Stimulated activated CD8-positive, alpha-beta memory T cell treated with anti-CD3 and anti-CD28 coated beads, Interleukin-4, amount 100 ng/mL, for 4 hours (primary cell): ENCODE results near the gene ZBP1.

Experiments
- DNase-seq, 2 donors: peaks; one replicate each; pipeline ENCODE4 v3.0.0-alpha.2; 2020; ENCODE audit warnings: low read depth in 2 of 2, low spot score in 1 of 2

The ZBP1 gene

DNA sequence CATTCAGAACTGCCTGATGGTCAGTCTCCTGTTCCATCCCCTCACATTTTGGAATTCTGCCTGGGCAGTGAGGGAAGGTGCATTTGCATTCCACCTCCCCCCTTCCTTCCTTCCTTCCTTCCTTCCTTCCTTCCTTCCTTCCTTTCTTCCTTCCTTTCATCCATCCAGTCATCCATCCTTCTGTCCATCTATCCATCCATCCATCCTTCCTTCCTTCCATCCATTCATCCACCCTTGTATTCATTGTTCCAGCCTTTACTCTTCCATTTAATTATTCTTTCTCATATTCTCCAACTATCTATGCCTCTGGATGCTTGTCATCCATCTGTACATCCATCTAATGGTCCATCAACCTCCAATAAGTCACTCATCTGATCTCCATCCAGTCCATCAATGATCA, 45.3 kb downstream of the ZBP1 start:
- no peak for DNase-seq

DNA sequence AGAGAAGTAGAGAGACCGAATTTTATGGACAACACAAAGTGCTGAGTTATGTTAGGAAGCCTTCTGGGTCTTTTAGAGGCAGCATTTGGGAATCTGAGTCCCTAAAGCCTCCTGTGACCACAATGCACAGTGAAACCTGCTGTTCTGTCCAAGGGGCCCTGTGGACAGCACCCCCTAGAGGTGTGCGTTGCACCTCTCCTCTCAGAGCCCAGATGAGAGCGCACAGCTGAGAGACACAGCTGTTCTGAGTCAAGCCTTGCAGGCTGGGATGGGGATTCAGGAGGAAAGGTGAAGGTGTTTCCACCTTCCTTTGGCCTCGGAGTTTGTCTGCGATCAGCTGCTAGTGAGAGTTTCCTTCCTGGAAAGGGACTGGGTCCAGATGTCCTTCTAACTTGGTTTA, 46.3 kb downstream of the ZBP1 start:
- no peak for DNase-seq

DNA sequence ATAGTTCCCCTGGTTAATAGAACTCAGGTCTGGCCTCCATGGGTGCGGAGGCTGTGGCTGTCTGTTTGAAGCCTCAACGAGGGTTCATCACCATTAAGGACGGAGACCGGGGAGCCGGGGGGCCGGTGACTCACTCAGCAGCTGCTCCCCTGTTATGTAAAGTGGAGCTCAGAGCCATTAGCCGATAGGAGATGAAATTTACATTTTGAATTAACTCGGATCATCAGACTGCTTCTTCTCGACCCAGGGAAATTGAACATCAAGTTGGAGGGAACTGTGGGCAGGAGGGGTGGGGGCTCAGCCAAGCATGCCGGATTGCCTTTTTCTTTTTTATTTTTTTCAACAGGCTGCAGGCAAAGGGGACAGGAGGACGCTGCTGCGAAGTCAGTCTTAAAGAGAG, 47.0 kb downstream of the ZBP1 start:
- no peak for DNase-seq

DNA sequence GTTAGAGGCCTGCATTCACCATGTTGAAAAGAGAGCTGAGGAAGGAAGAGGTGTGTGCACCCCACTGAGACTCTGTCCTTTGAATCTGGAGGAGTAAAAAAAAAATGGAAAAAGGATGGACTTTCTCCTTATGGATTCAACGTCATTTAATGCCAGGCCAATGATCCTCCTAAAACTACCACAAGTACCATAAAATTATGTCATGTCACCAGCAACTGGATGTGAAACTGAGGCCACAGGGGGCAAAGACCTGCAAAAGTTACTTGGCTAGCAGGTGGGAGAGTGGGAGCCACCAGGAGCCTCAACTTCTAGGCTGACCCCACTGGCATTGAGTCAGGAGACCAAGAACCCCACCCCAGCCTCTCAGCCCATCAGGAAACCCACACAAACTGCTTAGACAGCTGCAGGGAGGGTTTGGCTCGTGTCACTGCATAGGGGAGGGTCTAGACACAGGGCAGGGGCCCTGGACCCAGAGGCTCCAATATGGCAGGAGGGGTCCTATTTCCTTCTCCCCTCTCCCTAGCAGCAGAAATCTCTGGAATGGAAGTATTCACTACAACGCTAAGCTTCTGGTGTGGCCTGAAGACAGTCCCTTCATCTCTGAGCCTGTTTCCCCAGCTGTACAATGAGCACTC, 48.3 kb downstream of the ZBP1 start:
- no peak for DNase-seq

DNA sequence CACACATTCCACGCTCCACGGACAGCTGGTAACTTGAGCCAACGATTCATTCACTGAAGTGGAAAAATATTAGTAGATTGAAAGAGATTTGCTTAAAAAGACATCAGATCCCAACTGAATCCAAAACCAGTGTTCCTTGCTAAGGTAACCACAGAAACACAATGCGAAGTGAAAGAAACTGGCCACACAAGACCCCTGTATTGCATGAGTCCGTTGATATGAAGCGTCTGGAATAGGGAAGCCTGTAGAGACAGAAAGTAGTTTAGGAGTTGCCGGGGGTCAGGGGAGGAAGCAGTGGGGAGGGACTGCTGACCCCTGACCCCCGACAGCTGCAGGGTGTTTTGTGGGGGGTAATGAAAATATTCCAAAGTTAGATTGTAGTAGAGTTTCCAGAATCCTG, 49.3 kb downstream of the ZBP1 start:
- no peak for DNase-seq

DNA sequence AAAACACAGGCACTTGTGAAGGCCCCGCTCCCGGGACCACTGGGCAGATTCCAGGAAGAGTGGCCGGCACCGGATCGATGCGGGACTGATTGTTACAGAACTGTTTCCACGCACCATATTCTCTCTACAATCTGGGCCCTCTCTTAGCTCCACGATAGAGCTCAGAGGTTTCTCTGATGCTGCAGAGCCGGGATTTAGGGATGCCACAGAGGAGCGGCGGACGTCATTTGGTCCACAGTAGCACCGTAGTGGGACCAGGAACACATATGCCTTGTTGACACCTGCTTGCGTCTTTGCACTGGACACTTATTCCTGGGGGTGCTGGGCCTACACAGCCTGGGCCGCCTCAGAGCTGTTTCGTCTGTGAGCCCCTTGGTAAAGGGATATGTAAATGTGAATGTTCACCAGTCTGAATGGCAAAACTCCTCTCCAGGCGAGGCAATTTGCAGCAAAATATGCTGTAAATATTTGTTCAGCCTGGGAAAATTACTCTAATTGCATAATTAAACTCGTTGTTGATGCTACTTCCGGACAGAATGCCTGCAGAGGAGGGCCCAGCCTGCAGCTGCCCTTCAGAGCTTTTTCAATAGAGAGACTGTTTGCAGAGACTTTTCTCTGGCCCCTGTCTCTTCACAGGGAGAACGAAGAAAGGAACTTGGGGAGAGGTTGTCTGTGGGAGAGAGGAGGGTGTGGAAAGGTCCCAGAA, 49.9 kb downstream of the ZBP1 start:
- no peak for DNase-seq

DNA sequence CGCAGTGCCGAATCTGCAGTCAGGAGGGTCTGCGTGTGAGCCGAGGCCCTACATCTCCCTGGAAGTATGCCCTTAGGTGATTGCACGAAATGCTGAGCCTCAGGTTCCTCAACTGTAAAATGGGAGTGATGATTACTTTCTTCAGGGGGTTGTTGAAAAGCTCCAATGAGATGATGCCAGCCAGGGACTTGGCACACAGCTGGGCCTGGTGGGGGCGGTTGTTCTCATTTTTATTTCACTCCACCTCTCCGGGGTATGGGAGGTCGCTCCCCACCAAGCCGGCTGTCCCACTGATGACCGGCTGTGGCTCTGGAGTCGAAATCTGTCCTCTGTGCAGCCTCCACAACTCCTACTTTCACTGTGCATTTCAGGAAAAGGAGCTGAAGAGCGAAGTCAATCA, 51.3 kb downstream of the ZBP1 start:
- DNase-seq = no peak

DNA sequence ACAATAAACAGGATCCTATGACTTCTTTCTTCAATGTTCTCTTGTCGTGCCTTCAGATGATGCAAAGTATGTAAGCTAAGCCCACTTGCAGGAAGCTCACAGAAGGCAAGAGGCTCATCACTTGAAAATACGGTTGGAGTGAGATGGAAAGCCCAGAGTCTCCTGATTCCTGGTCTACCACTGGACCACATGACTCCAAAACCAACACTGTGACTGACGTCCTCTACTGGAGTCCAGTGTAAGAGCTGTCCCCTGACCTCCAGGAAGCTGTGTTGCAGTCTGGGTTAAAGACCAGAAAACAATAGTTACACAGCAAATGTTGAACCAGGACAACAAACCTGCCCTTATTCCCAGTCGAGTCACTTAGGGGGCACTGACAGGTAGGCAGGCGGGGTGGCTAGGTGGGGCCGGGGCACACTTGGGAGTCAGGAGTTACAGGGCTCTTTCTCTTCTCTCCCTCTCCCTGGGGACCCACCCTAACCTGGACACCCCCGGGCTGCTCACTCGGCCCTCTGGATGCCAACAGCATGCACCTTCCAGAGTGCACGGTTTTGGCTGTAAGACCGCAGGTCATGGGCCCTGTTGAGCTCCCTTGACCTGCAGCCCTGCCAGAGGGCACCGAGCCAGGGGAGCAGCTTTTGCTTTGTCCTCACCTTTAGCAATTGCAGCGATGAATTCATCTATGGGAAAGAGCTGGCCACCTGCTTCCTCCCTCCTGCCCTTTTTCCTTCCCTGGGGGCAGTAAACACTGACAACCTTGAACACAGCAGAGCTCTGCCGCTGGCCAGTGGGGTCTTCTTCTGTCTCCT, 51.9 kb downstream of the ZBP1 start:
- DNase-seq = no peak

DNA sequence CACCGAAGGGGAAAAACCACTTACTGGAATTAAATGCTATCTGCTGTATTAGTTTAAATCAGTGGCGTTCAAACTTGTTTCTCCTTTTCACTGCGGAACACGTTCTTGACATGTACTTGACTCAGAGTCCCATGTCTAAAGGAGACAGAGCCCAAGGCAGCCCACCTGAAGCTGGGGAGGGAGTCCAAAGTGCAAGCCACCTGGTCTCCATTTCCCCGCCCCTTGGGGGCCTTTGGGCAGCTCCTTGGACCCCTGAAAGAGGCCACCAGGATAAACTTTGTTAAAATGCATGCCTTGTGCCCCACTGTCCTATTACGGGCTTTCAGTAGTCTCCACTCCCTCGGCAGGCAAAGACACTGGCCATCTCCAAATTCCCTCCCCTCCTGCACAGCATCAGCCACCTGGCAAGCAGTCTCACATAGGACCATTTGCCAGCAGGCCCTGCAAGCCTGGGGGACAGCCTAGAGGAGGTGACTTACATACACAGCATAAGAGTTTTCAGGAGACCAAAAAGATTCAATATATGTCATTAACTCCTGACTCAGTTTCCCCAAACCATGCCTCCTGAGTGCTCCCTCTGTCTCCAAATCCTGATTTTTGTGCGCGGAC, 52.7 kb downstream of the ZBP1 start:
- DNase-seq = no peak

DNA sequence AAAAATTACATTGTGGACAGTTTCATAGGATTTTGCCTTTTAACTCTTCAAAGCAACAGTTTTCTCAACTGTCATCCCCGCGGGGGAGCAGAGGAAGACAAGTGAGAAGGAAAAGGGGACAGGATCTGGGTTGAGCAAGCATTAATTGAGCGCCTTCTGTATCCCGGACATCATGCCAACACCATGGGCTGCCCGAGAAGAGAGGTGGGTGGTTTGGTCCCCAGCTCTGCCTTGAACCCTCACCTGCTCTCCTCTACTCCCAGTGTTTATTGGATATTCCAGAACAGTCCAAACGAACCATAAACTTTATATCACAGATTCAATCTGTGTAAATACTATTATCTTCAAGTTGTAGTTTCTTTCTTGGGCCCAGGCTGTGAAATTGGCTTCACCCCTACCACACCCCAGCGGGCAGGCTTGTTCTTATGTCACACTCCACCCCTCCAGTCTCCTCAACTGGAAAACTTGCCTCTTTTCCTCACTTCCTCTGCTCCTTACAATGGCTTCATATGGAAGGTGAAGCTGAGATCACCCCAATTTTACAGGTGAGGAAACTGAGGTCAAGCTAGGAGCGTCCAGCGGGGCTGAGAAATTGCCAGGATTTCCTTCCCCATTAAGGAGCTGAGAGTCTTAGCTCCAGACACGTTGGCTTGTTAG, 53.3 kb downstream of the ZBP1 start:
- no peak for DNase-seq

DNA sequence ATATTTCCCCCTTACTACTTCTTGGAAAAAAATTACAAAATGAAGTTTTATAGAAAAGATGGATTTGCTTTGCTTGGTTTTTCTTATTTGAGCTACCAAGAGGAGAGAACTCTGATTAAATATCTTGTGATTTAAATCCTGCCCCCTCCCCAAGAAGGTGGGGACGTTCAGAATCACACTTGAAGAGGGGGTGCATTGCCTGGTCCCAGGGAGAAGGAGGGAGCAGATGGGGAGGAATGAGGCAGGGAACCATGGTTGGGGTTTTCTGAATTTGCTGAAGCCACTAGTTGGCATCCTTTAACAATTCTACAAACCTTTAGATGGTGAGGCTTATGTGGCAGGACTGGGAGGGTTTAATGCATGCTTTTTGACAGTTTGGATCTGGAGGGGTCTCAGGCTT, 53.8 kb downstream of the ZBP1 start:
- no peak for DNase-seq

DNA sequence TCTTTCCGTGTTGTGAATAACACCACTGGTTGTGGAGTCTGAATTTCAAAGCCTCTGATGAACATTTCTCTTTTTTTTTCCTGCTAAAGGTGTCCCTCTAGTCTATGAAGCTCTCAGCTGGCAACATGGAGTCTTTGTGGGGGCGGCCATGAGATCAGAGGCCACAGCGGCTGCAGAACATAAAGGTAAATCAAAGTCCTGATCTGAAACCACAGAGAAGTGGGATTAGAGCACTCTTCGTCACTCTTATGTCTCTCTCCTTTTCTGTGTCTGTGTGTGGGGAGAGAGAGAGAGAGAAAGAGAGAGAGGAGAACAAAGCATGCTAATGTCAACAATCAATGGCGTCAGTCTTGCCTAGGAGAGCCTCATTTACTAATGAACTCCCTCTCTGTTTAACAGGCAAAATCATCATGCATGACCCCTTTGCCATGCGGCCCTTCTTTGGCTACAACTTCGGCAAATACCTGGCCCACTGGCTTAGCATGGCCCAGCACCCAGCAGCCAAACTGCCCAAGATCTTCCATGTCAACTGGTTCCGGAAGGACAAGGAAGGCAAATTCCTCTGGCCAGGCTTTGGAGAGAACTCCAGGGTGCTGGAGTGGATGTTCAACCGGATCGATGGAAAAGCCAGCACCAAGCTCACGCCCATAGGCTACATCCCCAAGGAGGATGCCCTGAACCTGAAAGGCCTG, 55.1 kb downstream of the ZBP1 start:
- DNase-seq = no peak

DNA sequence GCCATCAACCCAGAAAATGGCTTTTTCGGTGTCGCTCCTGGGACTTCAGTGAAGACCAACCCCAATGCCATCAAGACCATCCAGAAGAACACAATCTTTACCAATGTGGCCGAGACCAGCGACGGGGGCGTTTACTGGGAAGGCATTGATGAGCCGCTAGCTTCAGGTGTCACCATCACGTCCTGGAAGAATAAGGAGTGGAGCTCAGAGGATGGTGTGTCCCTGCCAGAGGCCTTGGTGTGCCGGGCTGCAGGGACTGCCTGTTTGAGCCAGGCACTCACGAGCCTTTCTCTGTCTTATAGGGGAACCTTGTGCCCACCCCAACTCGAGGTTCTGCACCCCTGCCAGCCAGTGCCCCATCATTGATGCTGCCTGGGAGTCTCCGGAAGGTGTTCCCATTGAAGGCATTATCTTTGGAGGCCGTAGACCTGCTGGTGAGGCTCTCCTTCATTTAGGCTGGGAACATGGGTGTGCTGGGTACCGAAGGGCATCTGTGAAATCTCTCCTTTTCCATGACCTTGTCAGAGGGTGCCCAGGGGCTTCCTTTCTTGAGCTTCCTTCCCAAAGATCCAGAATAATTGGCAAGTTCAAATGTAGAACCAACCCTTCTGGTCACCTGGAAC, 55.9 kb downstream of the ZBP1 start:
- no peak for DNase-seq

DNA sequence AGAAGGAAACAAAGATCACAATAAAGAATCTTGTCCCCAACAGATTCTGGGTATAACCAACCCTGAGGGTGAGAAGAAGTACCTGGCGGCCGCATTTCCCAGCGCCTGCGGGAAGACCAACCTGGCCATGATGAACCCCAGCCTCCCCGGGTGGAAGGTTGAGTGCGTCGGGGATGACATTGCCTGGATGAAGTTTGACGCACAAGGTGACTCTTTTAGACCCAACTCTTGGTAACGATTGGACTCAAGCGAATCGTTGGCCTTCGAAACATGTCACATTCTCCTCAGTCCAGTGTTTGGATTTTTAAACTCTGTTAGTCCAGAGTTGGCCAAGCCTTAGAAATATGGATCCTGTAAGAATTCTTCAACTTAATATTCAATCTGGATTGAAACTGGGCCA, 56.7 kb downstream of the ZBP1 start:
- DNase-seq = no peak

DNA sequence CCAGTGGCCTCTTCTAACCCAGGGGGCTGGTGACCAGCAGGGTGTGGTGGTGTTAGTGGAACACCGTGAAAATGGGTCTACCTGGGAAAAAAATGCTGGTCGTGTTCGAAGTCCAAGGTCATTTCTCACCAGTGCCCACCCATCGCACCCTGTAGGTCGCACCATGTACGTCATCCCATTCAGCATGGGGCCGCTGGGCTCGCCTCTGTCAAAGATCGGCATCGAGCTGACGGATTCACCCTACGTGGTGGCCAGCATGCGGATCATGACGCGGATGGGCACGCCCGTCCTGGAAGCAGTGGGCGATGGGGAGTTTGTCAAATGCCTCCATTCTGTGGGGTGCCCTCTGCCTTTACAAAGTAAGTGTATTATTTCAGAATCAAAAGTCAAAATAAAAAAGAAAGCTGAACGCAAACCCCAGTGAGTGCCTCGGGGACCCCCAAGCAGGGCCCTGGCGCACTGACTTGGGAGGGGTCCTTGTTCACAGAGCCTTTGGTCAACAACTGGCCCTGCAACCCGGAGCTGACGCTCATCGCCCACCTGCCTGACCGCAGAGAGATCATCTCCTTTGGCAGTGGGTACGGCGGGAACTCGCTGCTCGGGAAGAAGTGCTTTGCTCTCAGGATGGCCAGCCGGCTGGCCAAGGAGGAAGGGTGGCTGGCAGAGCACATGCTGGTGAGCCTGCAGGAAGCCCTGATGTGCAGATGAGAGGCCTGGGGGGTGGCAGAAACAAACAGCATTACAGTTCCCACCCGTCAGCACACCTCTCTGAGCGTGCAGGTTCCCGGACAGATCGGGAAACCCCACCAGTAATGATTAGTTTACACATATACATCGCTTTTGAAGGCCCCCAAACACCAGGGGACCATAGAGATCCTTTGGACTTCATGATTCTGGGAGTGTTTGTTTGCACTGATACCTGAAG, 57.4 kb downstream of the ZBP1 start:
- DNase-seq = no peak

DNA sequence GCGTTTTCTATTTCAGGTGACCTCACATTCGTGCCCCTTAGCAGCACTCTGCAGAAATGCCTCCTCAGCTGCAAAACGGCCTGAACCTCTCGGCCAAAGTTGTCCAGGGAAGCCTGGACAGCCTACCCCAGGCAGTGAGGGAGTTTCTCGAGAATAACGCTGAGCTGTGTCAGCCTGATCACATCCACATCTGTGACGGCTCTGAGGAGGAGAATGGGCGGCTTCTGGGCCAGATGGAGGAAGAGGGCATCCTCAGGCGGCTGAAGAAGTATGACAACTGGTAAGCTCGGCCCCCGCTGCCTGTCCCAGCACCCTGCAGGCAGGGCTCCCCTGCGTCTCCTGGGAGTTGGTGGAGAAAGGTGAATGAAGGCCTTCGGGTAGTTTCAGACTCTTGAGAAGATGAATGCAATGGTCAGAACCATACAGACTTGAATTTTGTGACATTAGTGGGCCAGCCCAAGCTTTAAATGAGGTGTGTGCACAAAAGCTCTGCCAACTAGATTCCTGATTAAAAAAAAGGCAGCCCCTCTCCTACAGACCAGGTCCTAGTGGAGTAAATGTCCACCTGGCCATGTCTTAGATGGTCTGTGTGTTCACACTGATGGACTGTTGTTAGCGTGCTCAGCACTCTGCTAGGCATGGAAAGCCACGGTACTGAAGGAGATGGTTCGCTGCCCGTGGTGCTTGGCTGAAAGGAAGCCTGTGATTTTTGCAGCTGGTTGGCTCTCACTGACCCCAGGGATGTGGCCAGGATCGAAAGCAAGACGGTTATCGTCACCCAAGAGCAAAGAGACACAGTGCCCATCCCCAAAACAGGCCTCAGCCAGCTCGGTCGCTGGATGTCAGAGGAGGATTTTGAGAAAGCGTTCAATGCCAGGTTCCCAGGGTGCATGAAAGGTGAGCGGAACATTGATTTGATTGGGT, 58.6 kb downstream of the ZBP1 start:
- no peak for DNase-seq

DNA sequence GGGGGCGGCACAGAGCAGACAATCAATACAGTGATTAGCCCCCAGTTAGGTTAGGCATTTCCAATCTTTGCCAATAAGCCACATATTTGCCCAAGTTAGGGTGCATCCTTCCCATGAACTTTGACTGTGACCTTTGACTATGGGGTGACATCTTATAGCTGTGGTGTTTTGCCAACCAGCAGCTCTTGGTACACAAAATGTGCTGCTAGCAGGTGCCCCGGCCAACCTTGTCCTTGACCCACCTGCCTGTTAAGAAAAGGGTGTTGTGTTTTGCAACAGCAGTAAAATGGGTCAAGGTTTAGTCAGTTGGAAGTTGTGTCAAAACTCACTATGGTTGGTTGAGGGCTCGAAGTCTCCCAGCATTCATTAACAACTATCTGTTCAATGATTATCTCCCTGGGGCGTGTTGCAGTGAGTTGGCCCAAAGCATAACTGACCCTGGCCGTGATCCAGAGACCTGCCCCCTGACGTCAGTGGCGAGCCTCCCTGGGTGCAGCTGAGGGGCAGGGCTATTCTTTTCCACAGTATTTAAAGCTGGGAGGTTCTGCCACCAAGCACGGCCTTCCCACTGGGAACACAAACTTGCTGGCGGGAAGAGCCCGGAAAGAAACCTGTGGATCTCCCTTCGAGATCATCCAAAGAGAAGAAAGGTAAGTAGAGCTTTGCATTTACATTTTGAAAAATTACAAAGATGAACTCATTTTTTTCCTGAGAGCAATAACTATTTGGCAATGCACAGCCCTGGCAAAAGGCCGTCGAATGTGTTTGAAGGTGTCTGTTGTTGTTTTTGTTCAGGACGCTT, 59.5 kb downstream of the ZBP1 start, which contains the start of gene PCK1:
TSS of gene PCK1 (plus strand) at position 557 of the 802 bp plus-strand sequence. CDS start 302 bp downstream, outside the sequence.
- no peak for DNase-seq
